ENCODE results near the gene FYCO1. TPM values are rescaled to one million over a fixed set of nuclear protein-coding genes. Genes with fewer than 3 reads are reported as not detected.

The FYCO1 gene
- polyA plus RNA-seq, 3 donors = 17.6 to 18.8 (median 18.2) TPM

GRCh38 chr3:45987368-45988291 is 8.0 kb downstream of the FYCO1 start:
- DNase-seq (ENCODE audit: extremely low read depth in 1 of 11, low read depth in 9 of 11, low spot score in 4 of 11) = no peak

GRCh38 chr3:45986303-45986982 is 9.2 kb downstream of the FYCO1 start:
- DNase-seq (ENCODE audit: extremely low read depth in 1 of 11, low read depth in 9 of 11, low spot score in 4 of 11) = no peak

GRCh38 chr3:45985532-45986302 is 9.9 kb downstream of the FYCO1 start:
- DNase-seq (ENCODE audit: extremely low read depth in 1 of 11, low read depth in 9 of 11, low spot score in 4 of 11) = no peak

GRCh38 chr3:45984331-45985312 is 11.0 kb downstream of the FYCO1 start:
- no peak for DNase-seq (ENCODE audit: extremely low read depth in 1 of 11, low read depth in 9 of 11, low spot score in 4 of 11)

- no peak for DNase-seq (ENCODE audit: extremely low read depth in 1 of 11, low read depth in 9 of 11, low spot score in 4 of 11)
Observed at GRCh38 chr3:45983770-45984169, 11.9 kb downstream of the FYCO1 start.

- no peak for DNase-seq (ENCODE audit: extremely low read depth in 1 of 11, low read depth in 9 of 11, low spot score in 4 of 11)
Observed at GRCh38 chr3:45981346-45982074, 14.1 kb downstream of the FYCO1 start.

- no peak for DNase-seq (ENCODE audit: extremely low read depth in 1 of 11, low read depth in 9 of 11, low spot score in 4 of 11)
Observed at GRCh38 chr3:45980819-45981218, 14.8 kb downstream of the FYCO1 start.

GRCh38 chr3:45980229-45980813 is 15.3 kb downstream of the FYCO1 start:
- DNase-seq (ENCODE audit: extremely low read depth in 1 of 11, low read depth in 9 of 11, low spot score in 4 of 11) = no peak

- no peak for DNase-seq (ENCODE audit: extremely low read depth in 1 of 11, low read depth in 9 of 11, low spot score in 4 of 11)
Observed at GRCh38 chr3:45979378-45979777, 16.2 kb downstream of the FYCO1 start.

GRCh38 chr3:45978006-45978761 is 17.4 kb downstream of the FYCO1 start:
- DNase-seq (ENCODE audit: extremely low read depth in 1 of 11, low read depth in 9 of 11, low spot score in 4 of 11) = no peak

- DNase-seq (ENCODE audit: extremely low read depth in 1 of 11, low read depth in 9 of 11, low spot score in 4 of 11) = no peak
Observed at GRCh38 chr3:45976191-45977091, 19.2 kb downstream of the FYCO1 start.

- DNase-seq (ENCODE audit: extremely low read depth in 1 of 11, low read depth in 9 of 11, low spot score in 4 of 11) = no peak
Observed at GRCh38 chr3:45975686-45976085, 19.9 kb downstream of the FYCO1 start.

GRCh38 chr3:45974686-45975085 is 20.9 kb downstream of the FYCO1 start:
- no peak for DNase-seq (ENCODE audit: extremely low read depth in 1 of 11, low read depth in 9 of 11, low spot score in 4 of 11)

GRCh38 chr3:45972534-45973402 is 22.9 kb downstream of the FYCO1 start:
- DNase-seq (ENCODE audit: extremely low read depth in 1 of 11, low read depth in 9 of 11, low spot score in 4 of 11) = no peak

GRCh38 chr3:45969953-45970352 is 25.7 kb downstream of the FYCO1 start:
- no peak for DNase-seq (ENCODE audit: extremely low read depth in 1 of 11, low read depth in 9 of 11, low spot score in 4 of 11)

Measured in renal cortex interstitium (tissue), 11 donors.